22Rv1 (cell line): ENCODE results near the gene WTIP.

Experiments
- CTCF ChIP-seq: fragments of 450-650 bp; IDR thresholded peaks from 2 replicates; pipeline ENCODE4 v1.5.1; 2017; ENCODE audit warnings: mild to moderate bottlenecking
- ZFX ChIP-seq: fragments of 450-650 bp; IDR thresholded peaks from 2 replicates; pipeline ENCODE4 v1.6.1; 2017; ENCODE audit warnings: antibody characterized with exemption, borderline replicate concordance

GRCh38 chr19:34457446-34457845, 24.1 kb upstream of the WTIP start:
- TF ChIP-seq CTCF: no peak
- TF ChIP-seq ZFX: no peak
